GM12872 (cell line): ENCODE data around the gene EEFSEC.

ENCODE experiments used
- TF ChIP-seq, protein P1 (sequence below): IDR thresholded peaks from 3 replicates; pipeline ENCODE4 v1.5.1; 2011; ENCODE audit warnings: low read depth, mild to moderate bottlenecking, low read length, moderate library complexity; ENCODE audit not compliant: insufficient read depth

The EEFSEC gene

DNA sequence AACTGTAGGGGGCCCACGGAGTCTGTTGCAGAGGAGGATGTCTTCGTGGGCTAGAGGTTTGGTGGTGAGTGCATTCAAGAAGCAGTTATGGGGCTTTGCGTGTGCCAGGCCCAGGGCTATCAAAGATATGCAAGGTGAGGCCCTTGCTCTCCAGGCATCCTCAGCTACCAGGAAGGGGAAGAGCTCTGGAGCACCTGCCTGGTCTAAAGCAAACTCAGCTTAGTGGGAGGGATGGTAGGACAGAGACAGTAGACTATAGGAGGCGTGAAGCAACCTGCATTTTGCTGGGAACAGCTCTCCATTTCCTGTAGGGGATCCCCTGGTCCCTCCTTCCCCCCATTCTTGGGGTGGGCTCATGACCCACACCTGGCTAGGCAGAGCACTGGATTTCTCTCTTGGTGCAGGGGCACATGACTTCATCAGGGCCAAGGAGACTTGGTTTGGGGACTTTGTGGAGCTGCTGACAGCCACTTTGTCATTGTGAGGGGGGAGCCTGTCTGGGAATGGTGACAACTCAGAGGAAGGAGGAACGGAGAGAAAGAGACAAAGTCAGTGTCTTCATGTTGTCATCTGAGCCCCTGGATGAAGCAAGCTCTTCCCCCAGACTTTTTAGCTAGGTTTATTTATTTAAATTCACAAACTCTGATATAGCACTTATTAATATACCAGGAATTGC lies 8.6 kb upstream of the EEFSEC start:
- TF ChIP-seq, protein P1, sequence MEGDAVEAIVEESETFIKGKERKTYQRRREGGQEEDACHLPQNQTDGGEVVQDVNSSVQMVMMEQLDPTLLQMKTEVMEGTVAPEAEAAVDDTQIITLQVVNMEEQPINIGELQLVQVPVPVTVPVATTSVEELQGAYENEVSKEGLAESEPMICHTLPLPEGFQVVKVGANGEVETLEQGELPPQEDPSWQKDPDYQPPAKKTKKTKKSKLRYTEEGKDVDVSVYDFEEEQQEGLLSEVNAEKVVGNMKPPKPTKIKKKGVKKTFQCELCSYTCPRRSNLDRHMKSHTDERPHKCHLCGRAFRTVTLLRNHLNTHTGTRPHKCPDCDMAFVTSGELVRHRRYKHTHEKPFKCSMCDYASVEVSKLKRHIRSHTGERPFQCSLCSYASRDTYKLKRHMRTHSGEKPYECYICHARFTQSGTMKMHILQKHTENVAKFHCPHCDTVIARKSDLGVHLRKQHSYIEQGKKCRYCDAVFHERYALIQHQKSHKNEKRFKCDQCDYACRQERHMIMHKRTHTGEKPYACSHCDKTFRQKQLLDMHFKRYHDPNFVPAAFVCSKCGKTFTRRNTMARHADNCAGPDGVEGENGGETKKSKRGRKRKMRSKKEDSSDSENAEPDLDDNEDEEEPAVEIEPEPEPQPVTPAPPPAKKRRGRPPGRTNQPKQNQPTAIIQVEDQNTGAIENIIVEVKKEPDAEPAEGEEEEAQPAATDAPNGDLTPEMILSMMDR: no peak

DNA sequence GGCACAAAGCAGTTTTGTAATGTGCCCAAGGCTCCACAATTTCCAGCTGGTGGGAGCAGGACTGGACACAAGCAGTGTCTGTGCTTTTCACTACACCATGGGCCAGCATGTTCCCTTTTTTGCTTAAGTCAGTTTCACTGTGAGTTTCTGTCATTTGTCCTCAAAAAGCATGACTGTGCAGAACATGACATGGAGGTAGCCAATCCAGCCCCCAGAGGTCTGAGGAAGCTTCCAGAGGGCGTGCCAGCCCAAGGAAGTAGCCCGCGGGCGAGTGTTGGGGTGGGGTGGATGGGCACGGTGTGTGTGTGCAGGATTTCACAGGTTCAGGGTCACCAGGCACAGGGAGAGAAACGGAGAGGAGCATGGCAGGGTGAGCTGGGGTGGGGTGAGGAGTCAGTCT lies 8.0 kb upstream of the EEFSEC start:
- TF ChIP-seq, protein P1: no peak

DNA sequence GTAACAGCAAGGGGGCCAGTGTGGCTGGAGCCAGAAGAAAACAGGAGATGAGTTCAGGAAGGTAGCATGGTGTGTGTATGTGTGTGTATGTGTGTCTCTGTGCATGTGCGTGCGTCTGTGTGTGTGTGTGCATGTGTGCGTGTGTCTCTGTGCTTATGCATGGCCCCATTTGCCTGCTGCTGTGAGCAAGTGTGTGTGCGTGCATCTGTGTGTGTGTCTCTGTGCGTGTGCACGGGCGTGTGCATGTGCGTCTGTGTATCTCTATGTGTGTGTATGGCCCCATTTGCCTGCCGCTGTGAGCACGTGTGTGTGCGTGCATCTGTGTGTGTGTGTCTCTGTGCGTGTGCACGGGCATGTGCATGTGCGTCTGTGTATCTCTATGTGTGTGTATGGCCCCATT lies 7.1 kb upstream of the EEFSEC start:
- TF ChIP-seq, protein P1: no peak

DNA sequence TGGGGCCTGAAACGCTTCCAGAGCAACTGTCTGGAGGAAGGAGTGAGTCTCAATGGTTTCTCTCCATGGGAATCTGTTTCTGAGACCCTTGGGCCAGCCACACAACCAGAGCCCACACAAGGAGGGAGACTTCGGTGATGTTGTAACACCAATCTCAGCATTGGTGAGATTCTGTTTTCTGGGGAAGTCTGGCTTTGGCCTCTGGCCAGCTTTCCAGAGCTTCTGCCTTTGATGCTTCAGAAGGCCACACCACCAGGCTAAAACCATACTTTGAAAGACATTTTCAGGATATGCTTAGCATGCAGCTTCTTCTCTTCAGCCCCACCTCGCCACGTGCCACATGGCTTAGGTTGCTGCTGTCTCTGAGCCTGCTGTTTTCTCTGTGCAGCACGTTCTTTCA lies 3.6 kb upstream of the EEFSEC start:
- TF ChIP-seq, protein P1: no peak

DNA sequence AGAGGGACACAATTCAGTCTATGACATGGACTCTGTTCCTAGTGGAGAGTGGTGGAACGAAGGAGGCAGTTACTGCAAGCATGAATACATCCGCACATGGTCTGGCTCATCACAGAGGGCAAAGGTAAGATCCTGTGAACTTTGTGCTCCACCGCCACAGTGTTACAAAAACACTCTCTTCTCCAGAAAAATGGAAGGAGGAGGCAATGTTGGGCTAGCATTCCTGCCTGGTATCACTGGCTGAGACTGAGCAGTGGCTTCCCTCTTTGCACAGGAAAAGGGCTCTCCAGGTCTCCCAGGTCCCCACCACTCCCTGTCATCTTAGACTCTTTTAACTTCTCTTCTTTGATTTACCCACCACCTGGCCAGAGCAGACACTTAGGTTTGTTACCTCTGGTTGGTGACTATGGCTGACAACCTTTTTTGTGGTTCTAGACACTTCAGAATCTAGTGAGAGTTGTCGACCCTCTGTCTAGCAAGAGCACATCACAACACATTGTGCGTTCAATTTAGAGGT lies 1.5 kb upstream of the EEFSEC start:
- TF ChIP-seq, protein P1: no peak

DNA sequence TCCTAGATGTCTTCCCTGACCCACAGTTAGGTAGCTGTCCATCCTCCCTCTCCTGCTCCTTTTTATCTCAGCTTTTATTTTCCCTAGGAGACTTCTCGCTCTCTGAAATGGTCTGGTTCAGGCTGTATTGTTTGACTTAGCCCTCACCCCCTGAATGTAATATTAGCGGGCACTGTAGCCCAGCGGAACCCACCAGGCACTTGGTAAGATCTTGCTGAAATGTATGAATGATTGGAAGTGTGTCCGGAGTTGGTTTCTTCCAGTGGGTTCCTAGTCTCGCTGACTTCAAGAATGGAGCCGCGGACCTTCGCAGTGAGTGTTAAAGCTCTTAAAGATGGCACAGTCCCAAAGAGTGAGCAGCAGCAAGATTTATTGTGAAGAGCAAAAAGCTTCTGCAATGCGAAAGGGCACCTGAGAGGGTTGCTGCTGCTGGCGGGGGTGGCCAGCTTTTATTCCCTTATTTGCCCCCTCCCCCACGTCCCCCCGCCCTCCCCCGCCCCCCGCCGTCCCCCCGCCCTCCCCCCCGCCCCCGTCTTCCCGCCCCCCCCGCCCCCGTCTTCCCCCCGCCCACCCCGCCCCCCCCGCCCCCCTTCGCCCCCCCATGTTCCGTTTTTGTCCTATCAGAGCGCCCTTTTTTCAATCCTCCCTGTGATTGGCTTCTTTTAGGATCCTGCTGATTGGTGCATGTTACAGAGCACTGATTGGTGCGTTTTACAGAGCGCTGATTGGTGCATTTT lies 694 bp upstream of the EEFSEC start:
- TF ChIP-seq, protein P1: no peak

DNA sequence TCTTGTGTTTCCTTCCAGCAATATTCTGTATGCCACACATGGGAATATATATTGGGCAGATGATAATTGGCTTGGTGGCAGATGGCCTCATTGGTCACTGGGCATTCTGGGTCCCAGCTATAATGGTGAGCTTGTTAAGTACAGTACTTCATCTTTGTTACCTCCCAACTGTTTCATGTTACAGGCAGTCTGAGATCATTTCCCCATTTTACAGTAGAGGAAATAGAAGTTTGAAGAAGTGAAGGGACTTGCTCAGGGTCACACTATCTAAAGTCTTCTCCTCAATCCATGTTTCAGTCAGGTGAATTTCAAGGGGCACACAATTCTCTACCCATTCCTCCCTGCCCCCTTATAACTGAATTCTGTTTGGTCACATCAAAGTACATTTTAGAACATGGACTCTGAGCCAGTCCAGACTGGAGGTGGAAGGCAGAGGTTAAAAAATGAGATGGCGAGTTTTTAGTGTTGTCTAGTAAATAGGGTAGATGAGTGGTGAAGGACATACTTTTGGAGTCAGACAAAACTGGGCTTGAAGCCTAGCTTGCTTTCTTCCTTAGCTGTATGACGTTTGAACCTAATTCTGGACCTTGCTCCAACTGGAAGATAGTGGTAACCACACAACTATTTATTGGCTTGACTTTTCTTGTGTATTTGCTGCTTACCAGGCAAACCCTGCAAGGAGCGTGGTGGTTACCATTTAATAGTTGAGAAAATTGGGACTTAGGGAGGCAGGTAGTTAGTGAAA lies 2.5 kb downstream of the EEFSEC start:
- TF ChIP-seq, protein P1: no peak
